Measurements from ENCODE around the gene POC1B. TPM values are rescaled to one million over a fixed set of nuclear protein-coding genes. Genes with fewer than 3 reads are reported as not detected.

Gene POC1B
- total RNA-seq, 1 experiment from 2014 or later: 32.9 TPM

- Histone ChIP-seq H3K4me1 (peaks cover 24% of the 10 kb centered on the region), H3K36me3 (no peaks in the 10 kb centered on the region), H3K27me3 (no peaks in the 10 kb centered on the region), H3K27ac (no peak overlapping the region), H3K4me3 (no peak overlapping the region), H3K9me3 (replicated peaks) (no peaks in the 10 kb centered on the region)
- no peak for DNase-seq
Measured at GRCh38 chr12:89448951-89449371, 76.9 kb downstream of the POC1B start.

- H3K36me3 ChIP-seq: no peaks in the 10 kb centered on the region
- peaks cover 24% of the 10 kb centered on the region for H3K4me1 ChIP-seq
- no peak overlapping the region for H3K27ac ChIP-seq
- DNase-seq: no peak
- H3K4me3 ChIP-seq: no peak overlapping the region
- no peaks in the 10 kb centered on the region for H3K9me3 ChIP-seq (replicated peaks)
- H3K27me3 ChIP-seq: no peaks in the 10 kb centered on the region
Measured at GRCh38 chr12:89448526-89448925, 77.3 kb downstream of the POC1B start.

- no peaks in the 10 kb centered on the region for H3K4me1 ChIP-seq
- no peak overlapping the region for H3K4me3 ChIP-seq
- H3K9me3 ChIP-seq (replicated peaks): no peaks in the 10 kb centered on the region
- no peak overlapping the region for H3K27ac ChIP-seq
- H3K27me3 ChIP-seq: no peaks in the 10 kb centered on the region
- DNase-seq: no peak
- H3K36me3 ChIP-seq: no peaks in the 10 kb centered on the region
Measured at GRCh38 chr12:89439941-89440340, 85.9 kb downstream of the POC1B start.

GRCh38 chr12:89437231-89437630 lies 88.6 kb downstream of the POC1B start:
- no peak overlapping the region for H3K27ac ChIP-seq
- H3K4me1 ChIP-seq: no peaks in the 10 kb centered on the region
- H3K4me3 ChIP-seq: no peak overlapping the region
- no peaks in the 10 kb centered on the region for H3K9me3 ChIP-seq (replicated peaks)
- no peak for DNase-seq
- no peaks in the 10 kb centered on the region for H3K36me3 ChIP-seq
- H3K27me3 ChIP-seq: no peaks in the 10 kb centered on the region

- Histone ChIP-seq H3K36me3 (no peaks in the 10 kb centered on the region), H3K9me3 (replicated peaks) (no peaks in the 10 kb centered on the region), H3K4me1 (no peaks in the 10 kb centered on the region), H3K4me3 (no peak overlapping the region), H3K27me3 (no peaks in the 10 kb centered on the region), H3K27ac (no peak overlapping the region)
- no peak for DNase-seq
Measured at GRCh38 chr12:89436062-89436461, 89.8 kb downstream of the POC1B start.

GRCh38 chr12:89433634-89434033 lies 92.2 kb downstream of the POC1B start:
- H3K27ac ChIP-seq: no peak overlapping the region
- no peaks in the 10 kb centered on the region for H3K36me3 ChIP-seq
- DNase-seq: no peak
- H3K27me3 ChIP-seq: no peaks in the 10 kb centered on the region
- no peaks in the 10 kb centered on the region for H3K4me1 ChIP-seq
- no peak overlapping the region for H3K4me3 ChIP-seq
- H3K9me3 ChIP-seq (replicated peaks): no peaks in the 10 kb centered on the region

- no peak overlapping the region for H3K4me3 ChIP-seq
- H3K36me3 ChIP-seq: no peaks in the 10 kb centered on the region
- H3K27me3 ChIP-seq: no peaks in the 10 kb centered on the region
- no peaks in the 10 kb centered on the region for H3K9me3 ChIP-seq (replicated peaks)
- H3K4me1 ChIP-seq: no peaks in the 10 kb centered on the region
- no peak for DNase-seq
- no peak overlapping the region for H3K27ac ChIP-seq
Measured at GRCh38 chr12:89432396-89432795, 93.5 kb downstream of the POC1B start.

GRCh38 chr12:89429528-89429927 lies 96.3 kb downstream of the POC1B start:
- no peaks in the 10 kb centered on the region for H3K27me3 ChIP-seq
- no peak for DNase-seq
- H3K27ac ChIP-seq: no peak overlapping the region
- H3K9me3 ChIP-seq (replicated peaks): no peaks in the 10 kb centered on the region
- no peaks in the 10 kb centered on the region for H3K4me1 ChIP-seq
- no peak overlapping the region for H3K4me3 ChIP-seq
- no peaks in the 10 kb centered on the region for H3K36me3 ChIP-seq

- H3K4me1 ChIP-seq: no peaks in the 10 kb centered on the region
- H3K27me3 ChIP-seq: no peaks in the 10 kb centered on the region
- H3K9me3 ChIP-seq (replicated peaks): no peaks in the 10 kb centered on the region
- H3K27ac ChIP-seq: no peak overlapping the region
- no peak overlapping the region for H3K4me3 ChIP-seq
- no peak for DNase-seq
- no peaks in the 10 kb centered on the region for H3K36me3 ChIP-seq
Measured at GRCh38 chr12:89427508-89428156, 98.2 kb downstream of the POC1B start.

GRCh38 chr12:89424846-89425245 lies 101.0 kb downstream of the POC1B start:
- Histone ChIP-seq H3K4me3 (no peak overlapping the region), H3K36me3 (no peaks in the 10 kb centered on the region), H3K4me1 (no peaks in the 10 kb centered on the region), H3K27ac (no peak overlapping the region), H3K9me3 (replicated peaks) (no peaks in the 10 kb centered on the region), H3K27me3 (no peaks in the 10 kb centered on the region)
- no peak for DNase-seq

- no peak overlapping the region for H3K4me3 ChIP-seq
- H3K27me3 ChIP-seq: no peaks in the 10 kb centered on the region
- H3K4me1 ChIP-seq: no peaks in the 10 kb centered on the region
- no peak for DNase-seq
- H3K36me3 ChIP-seq: no peaks in the 10 kb centered on the region
- no peak overlapping the region for H3K27ac ChIP-seq
- no peaks in the 10 kb centered on the region for H3K9me3 ChIP-seq (replicated peaks)
Measured at GRCh38 chr12:89424389-89424788, 101.5 kb downstream of the POC1B start.

GRCh38 chr12:89421092-89421835 lies 104.6 kb downstream of the POC1B start:
- Histone ChIP-seq H3K27ac (no peak overlapping the region), H3K4me3 (no peak overlapping the region), H3K9me3 (replicated peaks) (no peaks in the 10 kb centered on the region), H3K36me3 (no peaks in the 10 kb centered on the region), H3K4me1 (no peaks in the 10 kb centered on the region), H3K27me3 (no peaks in the 10 kb centered on the region)
- no peak for DNase-seq

- DNase-seq: no peak
- Histone ChIP-seq H3K36me3 (no peaks in the 10 kb centered on the region), H3K27ac (no peak overlapping the region), H3K4me3 (no peak overlapping the region), H3K9me3 (replicated peaks) (no peaks in the 10 kb centered on the region), H3K4me1 (no peaks in the 10 kb centered on the region), H3K27me3 (no peaks in the 10 kb centered on the region)
Measured at GRCh38 chr12:89418228-89418910, 107.5 kb downstream of the POC1B start.

GRCh38 chr12:89417246-89417977 lies 108.4 kb downstream of the POC1B start:
- H3K27ac ChIP-seq: no peak overlapping the region
- no peak for DNase-seq
- no peaks in the 10 kb centered on the region for H3K9me3 ChIP-seq (replicated peaks)
- no peaks in the 10 kb centered on the region for H3K27me3 ChIP-seq
- H3K4me1 ChIP-seq: no peaks in the 10 kb centered on the region
- no peak overlapping the region for H3K4me3 ChIP-seq
- H3K36me3 ChIP-seq: no peaks in the 10 kb centered on the region
